Measurements from ENCODE around the gene MOG. TPM values are rescaled to one million over a fixed set of nuclear protein-coding genes. Genes with fewer than 3 reads are reported as not detected.
A peak's percentile ranks its signal among the peaks of the same experiment; 100 is the strongest.

Gene MOG
- total RNA-seq, 2 experiments from 2014 or later: not detected

DNA sequence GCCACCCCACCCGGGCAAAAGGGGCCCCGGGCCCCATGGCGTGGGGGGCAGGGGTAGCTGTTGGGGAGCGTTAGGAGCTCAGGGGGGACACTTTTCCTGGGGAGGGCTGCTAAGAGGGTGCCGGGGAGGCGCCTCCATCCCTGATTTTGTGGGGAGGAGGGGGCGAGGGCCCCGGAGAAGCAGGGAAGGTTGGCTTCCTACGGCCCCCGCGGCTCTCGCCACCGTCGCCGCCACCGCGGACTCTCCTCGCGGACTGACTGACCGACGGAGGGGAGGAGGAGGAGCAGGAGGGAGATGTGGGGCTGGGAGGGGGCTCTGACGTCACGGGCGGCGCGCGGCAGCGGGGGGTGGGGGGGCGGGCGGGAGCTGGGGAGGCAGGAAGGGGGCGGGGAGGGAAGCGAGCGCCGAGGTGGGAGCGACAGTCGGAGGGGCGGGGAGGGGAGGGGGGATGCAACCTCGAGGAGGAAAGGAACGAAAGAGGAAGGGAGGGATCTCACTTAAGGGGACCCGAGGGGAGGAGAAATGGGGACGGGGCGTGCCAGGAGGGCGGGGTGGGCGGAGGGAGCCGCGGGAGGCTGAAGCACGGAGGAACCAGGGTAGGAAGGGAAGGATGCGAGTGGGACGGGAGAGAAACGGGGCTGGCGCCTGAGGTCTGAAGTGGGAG lies 29.0 kb upstream of the MOG start:
- DNase-seq: peak; percentile 81
- Mint-ChIP-seq H3K9me3 (ENCODE audit: low read depth) (no peaks in the 10 kb centered on the region), H3K27ac (peak overlapping the region; percentile 75), H3K4me3 (peak overlapping the region; percentile 82), H3K27me3 (no peaks in the 10 kb centered on the region), H3K36me3 (ENCODE audit: low read depth) (peaks cover 7% of the 10 kb centered on the region), H3K4me1 (peaks cover 35% of the 10 kb centered on the region)
- intact Hi-C loops (cut with DNase I, micrococcal nuclease): loop anchor here in 1 of 2 experiments (1.0 kb wide), 1 partner anchor 22 kb away; no protein-coding TSS in a partner anchor
- POLR2A ChIA-PET: no interaction called here
- CTCF ChIA-PET: interaction anchor here (0.5 to 9.6 kb wide), 4 partner anchors 12 to 79 kb away, joined by 3 to 84 read pairs (median 3); no protein-coding TSS in a partner anchor
- ATAC-seq: peak; percentile 30

DNA sequence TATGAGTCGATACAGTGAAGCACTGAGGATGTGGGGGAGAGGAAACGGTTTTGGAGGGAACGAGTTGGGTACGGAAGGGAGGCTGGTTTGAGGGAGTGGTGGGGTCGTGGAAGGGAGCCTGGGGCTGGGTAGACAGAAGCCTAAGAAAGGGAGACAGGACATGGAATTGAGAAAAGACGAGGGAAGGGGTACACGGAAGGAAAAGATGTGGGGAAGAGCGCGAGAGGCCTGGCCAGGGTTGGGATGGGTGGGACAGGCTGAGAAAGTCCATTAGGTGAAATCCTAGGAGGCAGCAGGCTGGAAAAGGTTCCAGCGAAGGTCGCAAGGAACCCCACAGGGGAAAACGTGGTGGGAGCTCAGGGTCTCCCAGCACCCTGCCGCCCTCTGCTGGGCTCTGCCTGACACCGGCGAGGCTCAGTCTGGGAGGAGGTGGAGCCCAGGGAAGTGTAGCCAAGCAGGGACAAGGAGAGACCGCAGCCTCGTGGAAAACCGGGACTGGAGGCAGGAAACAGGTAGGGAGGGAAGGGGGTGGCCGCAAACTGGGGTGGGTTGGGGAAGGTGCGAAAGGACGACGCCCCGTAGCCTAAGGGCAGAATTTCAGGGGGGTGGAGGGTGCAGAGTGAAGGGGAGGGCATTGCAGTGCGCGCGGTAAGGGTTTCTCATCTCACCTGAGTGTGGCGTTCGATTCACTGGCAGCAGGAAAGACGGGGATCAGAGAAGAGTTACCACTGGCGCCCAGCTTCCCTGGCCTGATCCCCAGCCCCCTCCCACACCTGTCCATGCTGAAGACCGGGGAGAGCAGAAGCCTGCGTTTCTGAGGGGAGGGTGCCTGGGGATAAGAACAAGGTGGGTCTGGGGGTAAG lies 28.2 kb upstream of the MOG start:
- H3K27ac Mint-ChIP-seq: peak overlapping the region; percentile 75
- peak; percentile 81 for DNase-seq
- no peaks in the 10 kb centered on the region for H3K9me3 Mint-ChIP-seq (ENCODE audit: low read depth)
- H3K36me3 Mint-ChIP-seq (ENCODE audit: low read depth): peaks cover 4% of the 10 kb centered on the region
- ChIA-PET POLR2A (no interaction called here), CTCF (interaction anchor here (0.6 to 9.6 kb wide), 2 partner anchors 12 to 24 kb away, joined by 3 to 84 read pairs; no protein-coding TSS in a partner anchor)
- peaks cover 40% of the 10 kb centered on the region for H3K4me1 Mint-ChIP-seq
- H3K27me3 Mint-ChIP-seq: no peaks in the 10 kb centered on the region
- peak overlapping the region; percentile 82 for H3K4me3 Mint-ChIP-seq
- intact Hi-C loops (cut with DNase I, micrococcal nuclease): loop anchor here in 1 of 2 experiments (1.0 kb wide), 1 partner anchor 22 kb away; no protein-coding TSS in a partner anchor
- ATAC-seq: peak; percentile 62

DNA sequence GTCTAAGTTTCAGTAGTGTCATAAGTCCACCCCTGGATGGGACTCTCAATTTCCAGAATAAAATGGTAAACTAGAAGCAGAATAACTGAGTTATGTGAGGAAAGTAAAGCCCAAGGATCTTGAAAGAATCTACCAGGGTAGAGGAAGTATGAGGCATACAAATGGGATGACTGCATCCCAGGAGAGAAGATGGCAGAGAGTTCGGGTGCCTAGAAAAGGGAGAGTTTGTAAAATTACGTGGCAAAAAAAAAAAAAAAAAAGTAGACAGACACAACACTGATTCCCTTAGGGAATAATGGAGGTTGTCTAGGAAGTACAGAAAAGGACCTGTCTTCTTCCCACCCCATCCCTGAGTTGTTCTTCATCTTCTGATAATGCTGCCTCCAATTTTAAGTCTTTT lies 27.3 kb upstream of the MOG start:
- intact Hi-C loops (cut with DNase I, micrococcal nuclease): no loop called here
- H3K36me3 Mint-ChIP-seq (ENCODE audit: low read depth): no peaks in the 10 kb centered on the region
- POLR2A ChIA-PET: no interaction called here
- DNase-seq: no peak
- no peak for ATAC-seq
- no peak overlapping the region for H3K27ac Mint-ChIP-seq
- peaks cover 49% of the 10 kb centered on the region for H3K4me1 Mint-ChIP-seq
- no peaks in the 10 kb centered on the region for H3K27me3 Mint-ChIP-seq
- CTCF ChIA-PET: interaction anchor here (0.8 to 9.6 kb wide), 4 partner anchors 18 to 27 kb away, joined by 3 to 84 read pairs (median 4); partner anchors contain the start of gene MOG
- H3K4me3 Mint-ChIP-seq: peak overlapping the region; percentile 82
- H3K9me3 Mint-ChIP-seq (ENCODE audit: low read depth): no peaks in the 10 kb centered on the region

- intact Hi-C loops (cut with DNase I, micrococcal nuclease): loop anchor here in 1 of 2 experiments (5.0 kb wide), 1 partner anchor 92 kb away; the partner anchor contains the start of gene HLA-F
- no peaks in the 10 kb centered on the region for H3K9me3 Mint-ChIP-seq (ENCODE audit: low read depth)
- no peaks in the 10 kb centered on the region for H3K36me3 Mint-ChIP-seq (ENCODE audit: low read depth)
- CTCF ChIA-PET: interaction anchor here (0.8 to 9.6 kb wide), 3 partner anchors 17 to 26 kb away, joined by 4 to 84 read pairs (median 5); no protein-coding TSS in a partner anchor
- DNase-seq: no peak
- H3K4me3 Mint-ChIP-seq: no peak overlapping the region
- H3K27ac Mint-ChIP-seq: no peak overlapping the region
- peaks cover 50% of the 10 kb centered on the region for H3K4me1 Mint-ChIP-seq
- no peaks in the 10 kb centered on the region for H3K27me3 Mint-ChIP-seq
- POLR2A ChIA-PET: no interaction called here
- ATAC-seq: no peak
Observed at GRCh38 chr6:29630315-29630714, 26.6 kb upstream of the MOG start.

DNA sequence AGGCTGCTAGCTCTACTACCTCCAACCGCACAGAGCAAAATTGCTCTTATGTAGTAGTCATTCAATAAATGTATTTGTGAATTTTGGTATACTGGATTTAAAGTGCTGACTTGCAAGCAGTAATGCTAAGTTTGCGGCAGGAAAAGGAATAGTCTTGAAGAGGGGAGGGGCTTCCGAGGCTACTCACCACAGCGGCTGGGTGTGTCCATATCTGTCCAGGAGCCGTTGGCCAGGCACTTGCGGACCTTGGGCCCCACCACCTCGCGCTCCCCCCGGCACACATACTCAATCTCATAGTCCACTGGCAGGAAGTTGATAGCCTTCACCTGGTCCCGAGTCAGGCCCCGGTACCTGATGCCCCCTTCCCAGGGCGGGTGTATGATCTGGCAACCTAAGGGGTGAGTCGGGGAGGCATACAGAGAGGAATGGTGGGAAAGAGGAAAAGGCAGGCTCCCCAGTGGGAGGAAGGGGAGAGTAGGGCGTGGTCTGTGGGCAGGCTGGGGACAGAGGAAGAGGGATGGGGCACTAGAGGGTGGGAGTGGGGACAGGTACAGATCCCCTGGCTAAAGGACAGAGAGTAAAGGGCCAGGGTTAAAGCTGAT lies 25.6 kb upstream of the MOG start:
- peaks cover 50% of the 10 kb centered on the region for H3K4me1 Mint-ChIP-seq
- H3K4me3 Mint-ChIP-seq: peak overlapping the region; percentile 75
- H3K9me3 Mint-ChIP-seq (ENCODE audit: low read depth): no peaks in the 10 kb centered on the region
- ChIA-PET POLR2A (no interaction called here), CTCF (interaction anchor here (1.8 to 9.6 kb wide), 2 partner anchors 16 to 21 kb away, joined by 5 to 84 read pairs; no protein-coding TSS in a partner anchor)
- no peaks in the 10 kb centered on the region for H3K27me3 Mint-ChIP-seq
- H3K36me3 Mint-ChIP-seq (ENCODE audit: low read depth): no peaks in the 10 kb centered on the region
- ATAC-seq (no peak), DNase-seq (no peak)
- intact Hi-C loops (cut with DNase I, micrococcal nuclease): loop anchor here in 1 of 2 experiments (5.0 kb wide), 1 partner anchor 91 kb away; the partner anchor contains the start of gene HLA-F
- H3K27ac Mint-ChIP-seq: no peak overlapping the region

DNA sequence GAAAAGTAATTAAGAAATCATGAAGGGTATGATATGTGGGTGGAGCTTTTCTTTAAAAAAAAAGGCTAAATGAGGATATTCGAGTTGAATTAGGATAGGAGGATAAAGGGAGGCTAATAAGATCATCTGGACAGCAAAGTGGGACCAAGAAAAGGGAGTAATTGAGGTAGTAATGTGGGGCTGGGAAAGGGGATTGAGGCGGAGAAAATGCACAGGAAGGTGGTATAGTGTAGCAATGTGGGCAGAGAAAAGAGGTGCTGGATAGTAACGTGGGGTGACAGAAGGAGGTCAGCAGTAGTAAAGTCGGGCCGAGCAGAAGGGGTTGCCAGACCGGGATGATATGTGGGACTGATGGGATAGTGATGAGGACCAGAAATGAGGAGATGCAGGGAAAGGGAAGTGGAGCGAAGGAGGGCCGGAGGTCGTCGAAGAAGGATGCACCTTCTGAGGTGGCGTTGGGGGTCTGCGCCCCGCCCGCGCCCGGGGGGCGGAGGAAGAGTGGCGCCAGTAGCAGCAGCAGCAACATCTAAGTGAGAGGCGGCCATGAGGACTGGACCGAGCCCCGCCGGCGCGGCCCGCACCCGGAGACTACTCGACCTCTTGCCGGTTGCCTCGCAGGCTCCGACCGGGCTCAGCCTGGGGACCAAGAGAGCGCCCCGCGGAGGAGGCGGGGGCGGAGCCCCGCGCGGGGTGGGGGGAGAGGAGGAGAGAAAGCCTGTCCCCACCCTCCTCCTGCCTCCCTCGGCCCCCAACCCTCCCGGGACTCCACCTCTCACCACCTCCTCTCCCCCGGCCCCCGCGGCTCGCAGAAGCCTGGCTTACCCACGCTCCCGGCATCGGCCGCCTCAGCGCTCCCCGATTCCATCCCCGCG lies 24.8 kb upstream of the MOG start:
- ChIA-PET POLR2A (interaction anchor here (0.6 kb wide), 1 partner anchor 61 kb away, joined by 3 read pairs; no protein-coding TSS in a partner anchor), CTCF (interaction anchor here (2.0 to 9.6 kb wide), 3 partner anchors 18 to 21 kb away, joined by 13 to 84 read pairs (median 16); no protein-coding TSS in a partner anchor)
- DNase-seq (peak; percentile 72), ATAC-seq (peak; percentile 30)
- Mint-ChIP-seq H3K9me3 (ENCODE audit: low read depth) (no peaks in the 10 kb centered on the region), H3K36me3 (ENCODE audit: low read depth) (no peaks in the 10 kb centered on the region), H3K4me1 (peaks cover 50% of the 10 kb centered on the region), H3K4me3 (peak overlapping the region; percentile 75), H3K27me3 (no peaks in the 10 kb centered on the region), H3K27ac (peak overlapping the region; percentile 1)
- intact Hi-C loops (cut with DNase I, micrococcal nuclease): loop anchor here (2.0 to 5.0 kb wide), 2 partner anchors 19 to 90 kb away; partner anchors contain the start of gene HLA-F (in 1 of the 2)

DNA sequence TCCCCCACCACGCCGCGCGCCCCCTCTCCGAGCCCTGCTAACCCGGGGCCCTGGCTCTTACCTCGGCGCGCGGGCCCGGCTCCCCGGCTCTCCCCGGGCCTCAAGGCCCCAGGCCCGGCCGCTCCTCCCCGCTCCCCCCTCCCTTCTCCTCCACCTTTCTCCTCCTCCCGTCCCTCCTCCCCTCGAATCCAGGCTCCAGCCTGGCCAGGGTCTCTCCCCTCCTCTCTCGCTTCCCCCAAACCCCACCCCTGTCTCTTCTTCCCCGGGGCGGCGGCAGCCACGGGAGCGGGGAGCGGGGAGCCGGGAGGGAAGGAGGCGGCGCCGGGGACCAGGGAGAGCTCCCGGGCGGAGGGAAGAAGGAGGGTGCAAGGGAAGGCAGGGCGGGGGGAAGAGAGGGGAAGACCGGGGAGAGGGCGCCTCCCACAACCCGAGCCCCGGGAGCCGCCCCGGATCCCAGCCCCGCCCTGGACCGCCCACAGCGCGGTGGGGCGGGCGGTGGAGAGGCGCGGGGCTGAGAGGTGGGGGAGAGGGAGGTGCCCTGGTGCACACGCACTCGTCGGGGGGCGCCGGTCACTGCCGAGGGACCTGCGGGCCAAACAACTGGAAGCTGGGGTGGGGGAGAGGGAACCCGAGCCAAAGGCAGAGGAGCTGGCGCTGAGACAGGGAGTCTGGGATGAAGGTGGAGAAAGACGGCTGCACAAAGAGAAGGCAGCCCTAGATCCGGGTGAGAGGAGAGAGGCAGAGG lies 23.9 kb upstream of the MOG start, which contains the start of gene GABBR1:
GABBR1 (minus strand) TSS at position 395 of the 745 bp plus-strand sequence. CDS start 798 bp downstream, outside the sequence.
- DNase-seq (peak; percentile 85), ATAC-seq (peak; percentile 84)
- Mint-ChIP-seq H3K36me3 (ENCODE audit: low read depth) (no peaks in the 10 kb centered on the region), H3K9me3 (ENCODE audit: low read depth) (no peaks in the 10 kb centered on the region), H3K27ac (peak within 1 kb of the TSS; percentile 3), H3K4me1 (peaks cover 50% of the 10 kb centered on the region), H3K27me3 (no peaks in the 10 kb centered on the region), H3K4me3 (peak within 1 kb of the TSS; percentile 75)
- CTCF ChIA-PET: interaction anchor here (2.0 to 2.2 kb wide), 2 partner anchors 17 to 21 kb away, joined by 13 to 16 read pairs; no protein-coding TSS in a partner anchor
- POLR2A ChIA-PET: interaction anchor here (0.6 kb wide), 4 partner anchors 15 to 503 kb away, joined by 3 to 4 read pairs (median 3); no protein-coding TSS in a partner anchor
- intact Hi-C loops (cut with DNase I, micrococcal nuclease): loop anchor here (1.0 to 5.0 kb wide), 3 partner anchors 17 to 89 kb away; partner anchors contain the start of gene HLA-F (in 1 of the 2)

DNA sequence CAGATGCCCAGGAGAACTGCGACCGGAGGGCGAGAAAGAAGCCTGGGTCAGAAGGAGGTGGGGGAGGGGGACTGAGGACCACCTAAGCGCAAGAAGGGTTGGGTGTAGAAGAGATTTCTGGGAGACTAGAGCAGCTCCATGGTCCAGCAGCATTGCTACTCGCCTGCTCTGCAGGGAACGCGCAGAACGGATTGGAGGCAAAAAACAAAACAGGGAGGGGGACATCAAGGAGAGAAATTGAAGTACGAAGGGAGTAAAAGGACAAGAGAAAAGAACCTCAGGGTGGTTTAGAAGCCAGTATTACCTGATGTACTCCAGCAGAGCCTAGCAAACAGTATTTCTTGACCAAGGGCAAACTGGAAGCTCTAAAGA lies 23.4 kb upstream of the MOG start:
- H3K27ac Mint-ChIP-seq: peak overlapping the region; percentile 3

GRCh38 chr6:29637247-29637646 lies 19.6 kb upstream of the MOG start:
- Mint-ChIP-seq H3K4me3 (no peak overlapping the region), H3K9me3 (ENCODE audit: low read depth) (no peaks in the 10 kb centered on the region), H3K4me1 (peaks cover 29% of the 10 kb centered on the region), H3K36me3 (ENCODE audit: low read depth) (no peaks in the 10 kb centered on the region), H3K27me3 (no peaks in the 10 kb centered on the region), H3K27ac (no peak overlapping the region)
- ATAC-seq (no peak), DNase-seq (no peak)
- CTCF ChIA-PET: interaction anchor here (0.6 to 5.6 kb wide), 6 partner anchors 13 to 55 kb away, joined by 3 to 61 read pairs (median 4); no protein-coding TSS in a partner anchor
- intact Hi-C loops (cut with DNase I, micrococcal nuclease): no loop called here
- POLR2A ChIA-PET: no interaction called here

More for the DNA sequence above, 23.4 kb upstream of the MOG start:
- no peak for DNase-seq
- H3K36me3 Mint-ChIP-seq (ENCODE audit: low read depth): no peaks in the 10 kb centered on the region
- CTCF ChIA-PET: interaction anchor here (2.0 to 2.2 kb wide), 2 partner anchors 17 to 20 kb away, joined by 13 to 16 read pairs; no protein-coding TSS in a partner anchor
- H3K4me3 Mint-ChIP-seq: peak overlapping the region; percentile 75
- intact Hi-C loops (cut with DNase I, micrococcal nuclease): loop anchor here (1.0 to 5.0 kb wide), 3 partner anchors 17 to 89 kb away; partner anchors contain the start of gene HLA-F (in 1 of the 2)
- peaks cover 47% of the 10 kb centered on the region for H3K4me1 Mint-ChIP-seq
- no peak for ATAC-seq
- no peaks in the 10 kb centered on the region for H3K9me3 Mint-ChIP-seq (ENCODE audit: low read depth)
- POLR2A ChIA-PET: interaction anchor here (0.6 kb wide), 3 partner anchors 14 to 504 kb away, joined by 3 to 4 read pairs (median 3); no protein-coding TSS in a partner anchor
- no peaks in the 10 kb centered on the region for H3K27me3 Mint-ChIP-seq
